Caco-2 (cell line): ENCODE measurements around the gene KIAA1755. TPM values are rescaled to one million over a fixed set of nuclear protein-coding genes. Genes with fewer than 3 reads are reported as not detected.

Source experiments
- BruUV-seq: library from RNA; stranded (reverse); fragments of 400-500 nt; replicated peaks from 2 replicates; lab custom pipeline; 2021; lab: Mats Ljungman, UMichigan
- CTCF ChIA-PET: fragments of 300-600 bp; sonication (Branson Sonifier 250); formaldehyde crosslinking; loops from one replicate; lab custom pipeline; 2022; ENCODE audit warnings: antibody characterized with exemption; lab: Charles Lee
- POLR2A ChIA-PET: fragments of 300-600 bp; sonication (Branson Sonifier 250); formaldehyde crosslinking; loops from one replicate; lab custom pipeline; 2022; ENCODE audit warnings: antibody characterized with exemption; lab: Charles Lee
- DNase-seq, 2 experiments: peaks; one replicate each; pipeline versions ENCODE4 v3.0.0 to v3.0.0-alpha.2; 2020 to 2022
- H3K27me3 ChIP-seq: replicated peaks from 2 replicates; pipeline ENCODE4 v1.6.0; 2011; ENCODE audit warnings: low read length; ENCODE audit not compliant: control insufficient read depth, insufficient read depth
- H3K36me3 ChIP-seq: 2 replicates; pipeline ENCODE4 v1.5.1; 2011; ENCODE audit warnings: low read length; ENCODE audit not compliant: control insufficient read depth, insufficient read depth
- H3K4me1 ChIP-seq: fragments of 250-450 bp; sonication (Bioruptor Pico); 2 replicates; pipeline ENCODE4 v1.5.1; 2020; ENCODE audit warnings: mild to moderate bottlenecking
- H3K4me3 ChIP-seq: 2 replicates; pipeline ENCODE4 v1.5.1; 2011; ENCODE audit warnings: low read depth, mild to moderate bottlenecking, control low read depth, low read length
- H3K9me3 ChIP-seq: fragments of 250-450 bp; sonication (Bioruptor Pico); 2 replicates; pipeline ENCODE4 v1.5.1; 2020; ENCODE audit warnings: mild to moderate bottlenecking, moderate library complexity
- H3K27ac Mint-ChIP-seq: one replicate; pipeline ENCODE4 v1.8.0; 2022; ENCODE audit warnings: mixed read lengths; ENCODE audit not compliant: unreplicated experiment
- H3K27me3 Mint-ChIP-seq: one replicate; pipeline ENCODE4 v1.8.0; 2022; ENCODE audit warnings: mixed read lengths; ENCODE audit not compliant: insufficient read depth, unreplicated experiment
- H3K36me3 Mint-ChIP-seq: one replicate; pipeline ENCODE4 v1.8.0; 2022; ENCODE audit warnings: mild to moderate bottlenecking, mixed read lengths; ENCODE audit not compliant: insufficient read depth, unreplicated experiment
- H3K4me1 Mint-ChIP-seq: one replicate; pipeline ENCODE4 v1.8.0; 2022; ENCODE audit warnings: low read depth, mixed read lengths; ENCODE audit not compliant: unreplicated experiment
- H3K4me3 Mint-ChIP-seq: one replicate; pipeline ENCODE4 v1.8.0; 2022; ENCODE audit warnings: mild to moderate bottlenecking, moderate library complexity, mixed read lengths; ENCODE audit not compliant: unreplicated experiment
- H3K9me3 Mint-ChIP-seq: one replicate; pipeline ENCODE4 v1.8.0; 2022; ENCODE audit warnings: mixed read lengths; ENCODE audit not compliant: unreplicated experiment
- intact Hi-C: fragments of 100-400 bp; cut with micrococcal nuclease; formaldehyde crosslinking; loops from one replicate; pipeline ENCODE4 v1.10.0; 2022; ENCODE audit not compliant: unreplicated experiment
- total RNA-seq: library from RNA; stranded (reverse); gene quantifications from 2 replicates; pipeline ENCODE4 v1.2.3, GENCODE V29; 2022
- TF ChIP-seq, protein P1 (sequence below), 2 experiments: fragments of 200-600 bp in 1 of 2; IDR thresholded peaks; 1 replicate in 1 of 2; 2 replicates in 1 of 2; pipeline versions ENCODE4 v1.5.1 to v1.8.0; 2011 to 2022; ENCODE audit warnings: antibody characterized with exemption in 1 of 2, control low read depth in 1 of 2, inconsistent platforms in 1 of 2, low read depth in 1 of 2, low read length in 1 of 2, mild to moderate bottlenecking in 1 of 2, moderate library complexity in 1 of 2; ENCODE audit not compliant: insufficient read depth in 1 of 2, severe bottlenecking in 1 of 2, unreplicated experiment in 1 of 2

Gene KIAA1755
- total RNA-seq, 1 experiment from 2014 or later: 0.20 TPM

DNA sequence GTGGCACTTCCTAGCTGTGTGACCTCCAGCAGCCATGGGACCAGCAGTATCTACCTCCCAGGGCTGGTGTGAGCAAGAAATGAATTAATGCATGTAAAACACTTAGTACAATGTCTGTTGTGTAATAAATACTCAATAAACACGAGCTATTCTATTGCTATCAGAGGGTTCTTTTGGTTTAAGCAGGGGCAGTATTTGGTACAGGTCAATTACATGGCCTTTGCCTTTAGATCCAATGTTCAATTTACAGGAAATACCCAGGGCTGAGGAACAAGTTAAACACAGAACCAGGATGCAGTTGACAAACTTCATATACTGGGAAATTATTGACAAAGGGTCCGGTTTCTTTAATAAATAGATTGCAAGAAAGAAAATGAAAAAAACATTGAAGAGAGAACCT lies 98.4 kb downstream of the KIAA1755 start:
- ChIA-PET POLR2A (no interaction called here), CTCF (interaction anchor here (1.4 to 4.2 kb wide), 5 partner anchors 10 to 104 kb away, joined by 4 to 16 read pairs (median 8); no protein-coding TSS in a partner anchor)
- no peak overlapping the region for H3K4me3 Mint-ChIP-seq
- DNase-seq: no peak
- Histone ChIP-seq H3K9me3 (no peaks in the 10 kb centered on the region), H3K4me3 (no peak overlapping the region), H3K27me3 (no peaks in the 10 kb centered on the region), H3K4me1 (peaks cover 37% of the 10 kb centered on the region), H3K36me3 (no peaks in the 10 kb centered on the region)
- TF ChIP-seq, protein P1, sequence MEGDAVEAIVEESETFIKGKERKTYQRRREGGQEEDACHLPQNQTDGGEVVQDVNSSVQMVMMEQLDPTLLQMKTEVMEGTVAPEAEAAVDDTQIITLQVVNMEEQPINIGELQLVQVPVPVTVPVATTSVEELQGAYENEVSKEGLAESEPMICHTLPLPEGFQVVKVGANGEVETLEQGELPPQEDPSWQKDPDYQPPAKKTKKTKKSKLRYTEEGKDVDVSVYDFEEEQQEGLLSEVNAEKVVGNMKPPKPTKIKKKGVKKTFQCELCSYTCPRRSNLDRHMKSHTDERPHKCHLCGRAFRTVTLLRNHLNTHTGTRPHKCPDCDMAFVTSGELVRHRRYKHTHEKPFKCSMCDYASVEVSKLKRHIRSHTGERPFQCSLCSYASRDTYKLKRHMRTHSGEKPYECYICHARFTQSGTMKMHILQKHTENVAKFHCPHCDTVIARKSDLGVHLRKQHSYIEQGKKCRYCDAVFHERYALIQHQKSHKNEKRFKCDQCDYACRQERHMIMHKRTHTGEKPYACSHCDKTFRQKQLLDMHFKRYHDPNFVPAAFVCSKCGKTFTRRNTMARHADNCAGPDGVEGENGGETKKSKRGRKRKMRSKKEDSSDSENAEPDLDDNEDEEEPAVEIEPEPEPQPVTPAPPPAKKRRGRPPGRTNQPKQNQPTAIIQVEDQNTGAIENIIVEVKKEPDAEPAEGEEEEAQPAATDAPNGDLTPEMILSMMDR (IDR thresholded peaks at IDR 0.05; ENCODE audit: insufficient read depth in 1 of 2, low read depth in 1 of 2, low read length in 1 of 2, severe bottlenecking in 1 of 2, unreplicated experiment in 1 of 2): no peak
- peaks cover 19% of the 10 kb centered on the region for H3K36me3 Mint-ChIP-seq
- no peak overlapping the region for H3K27ac Mint-ChIP-seq
- no peaks in the 10 kb centered on the region for H3K9me3 Mint-ChIP-seq
- intact Hi-C loops: no loop called here
- peaks cover 24% of the 10 kb centered on the region for H3K4me1 Mint-ChIP-seq
- no peaks in the 10 kb centered on the region for H3K27me3 Mint-ChIP-seq
- no TSS peak for BruUV-seq

DNA sequence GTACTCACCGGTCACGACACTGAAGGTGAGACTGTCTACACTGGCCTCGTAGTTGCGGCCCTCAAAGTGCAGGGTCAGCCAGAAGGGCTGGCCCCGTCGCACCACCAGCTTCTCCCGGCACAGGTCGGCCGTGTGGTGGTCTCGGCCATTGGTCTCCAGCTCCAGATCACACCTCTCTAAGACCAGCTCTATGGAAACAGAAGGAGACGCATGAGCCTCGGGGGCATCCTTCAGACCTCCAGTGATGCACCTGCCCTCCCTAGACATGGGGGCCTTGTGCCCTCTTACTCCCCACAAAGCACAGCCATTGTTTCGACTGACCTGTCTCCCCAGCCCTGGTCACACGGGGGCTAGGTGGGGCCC lies 99.1 kb downstream of the KIAA1755 start:
- intact Hi-C loops: no loop called here

More for the DNA sequence above, 99.1 kb downstream of the KIAA1755 start:
- Mint-ChIP-seq H3K27ac (no peak overlapping the region), H3K27me3 (no peaks in the 10 kb centered on the region), H3K9me3 (no peaks in the 10 kb centered on the region), H3K36me3 (peaks cover 24% of the 10 kb centered on the region), H3K4me3 (no peak overlapping the region), H3K4me1 (peaks cover 22% of the 10 kb centered on the region)
- no peaks in the 10 kb centered on the region for H3K9me3 ChIP-seq
- H3K27me3 ChIP-seq: no peaks in the 10 kb centered on the region
- DNase-seq: no peak
- no TSS peak for BruUV-seq
- TF ChIP-seq, protein P1 (IDR thresholded peaks at IDR 0.05; ENCODE audit: insufficient read depth in 1 of 2, low read depth in 1 of 2, low read length in 1 of 2, severe bottlenecking in 1 of 2, unreplicated experiment in 1 of 2): no peak
- no peaks in the 10 kb centered on the region for H3K36me3 ChIP-seq
- ChIA-PET CTCF (interaction anchor here (0.7 to 4.2 kb wide), 5 partner anchors 10 to 154 kb away, joined by 3 to 16 read pairs (median 4); no protein-coding TSS in a partner anchor), POLR2A (no interaction called here)
- peaks cover 40% of the 10 kb centered on the region for H3K4me1 ChIP-seq
- no peak overlapping the region for H3K4me3 ChIP-seq

Other genes starting within 250 kb of the KIAA1755 start
- 59.2 and 62.3 TPM in 2 replicates for gene TTI1, start 227.3 kb downstream of the KIAA1755 start, total RNA-seq
- gene RPRD1B, start 227.0 kb downstream of the KIAA1755 start, total RNA-seq: 102 and 112 TPM in 2 replicates
- 138 and 162 TPM in 2 replicates for gene TGM2, start 95.5 kb downstream of the KIAA1755 start, total RNA-seq
- gene BPI, start 43.4 kb upstream of the KIAA1755 start, total RNA-seq: not detected in 2 replicates
- not detected in 2 replicates for gene LBP, start 85.7 kb upstream of the KIAA1755 start, total RNA-seq
- gene SNHG17, start 174.6 kb upstream of the KIAA1755 start, total RNA-seq: 351 and 362 TPM in 2 replicates
- 69.1 and 72.3 TPM in 2 replicates for gene RALGAPB, start 212.1 kb upstream of the KIAA1755 start, total RNA-seq